SK-N-MC (cell line): Measurements from ENCODE around the gene CD36.

Experiments used
- EZH2 ChIP-seq: fragments of 200-600 bp; sonication (generic); IDR thresholded peaks from one replicate; pipeline ENCODE4 v1.6.1; 2017; ENCODE audit warnings: antibody characterized with exemption
- FOXP2 ChIP-seq: optimal IDR thresholded peaks from 2 replicates; pipeline ENCODE3; 2011; ENCODE audit warnings: mild to moderate bottlenecking, moderate library complexity; ENCODE audit not compliant: insufficient read depth; ENCODE audit errors: extremely low read length, control extremely low read depth
- POLR2AphosphoS5 ChIP-seq: IDR thresholded peaks from 2 replicates; pipeline ENCODE4 v1.6.1; 2012; ENCODE audit warnings: mild to moderate bottlenecking, low read depth, low read length, borderline replicate concordance

- TF ChIP-seq POLR2AphosphoS5, result no peak
- no peak for TF ChIP-seq EZH2
- no peak for TF ChIP-seq FOXP2
Measured at GRCh38 chr7:80707318-80707717, 68.9 kb downstream of the CD36 start.
